ENCODE results near the gene HCLS1.
"Not testable (repeated sequence)": the region's sequence is repeated elsewhere in the genome, so short reads cannot be mapped to it uniquely, and the experiment has no call there.

HCLS1 gene

DNA sequence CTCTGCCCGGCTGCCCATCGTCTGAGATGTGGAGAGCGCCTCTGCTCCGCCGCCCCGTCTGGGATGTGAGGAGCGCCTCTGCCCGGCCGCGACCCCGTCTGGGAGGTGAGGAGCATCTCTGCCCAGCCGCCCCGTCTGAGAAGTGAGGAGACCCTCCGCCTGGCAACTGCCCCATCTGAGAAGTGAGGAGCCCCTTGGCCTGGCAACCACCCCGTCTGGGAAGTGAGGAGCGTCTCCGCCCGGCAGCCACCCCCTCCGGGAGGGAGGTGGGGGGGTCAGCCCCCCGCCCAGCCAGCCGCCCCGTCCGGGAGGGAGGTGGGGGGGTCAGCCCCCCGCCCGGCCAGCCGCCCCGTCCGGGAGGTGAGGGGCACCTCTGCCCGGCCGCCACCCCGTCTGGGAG, 28.0 kb upstream of the HCLS1 start:
- H3K4me1 ChIP-seq (ENCODE audit: control insufficient read depth, insufficient read depth, low read length, unreplicated experiment); H3K27ac ChIP-seq (ENCODE audit: low read depth, low read length); H2AFZ ChIP-seq (ENCODE audit: low read length, unreplicated experiment); H3K27me3 ChIP-seq (ENCODE audit: insufficient read depth, low read length); H3K79me2 ChIP-seq (ENCODE audit: control insufficient read depth, insufficient read depth, low read length, unreplicated experiment); H3K4me3 ChIP-seq (ENCODE audit: low read depth, low read length): not testable (repeated sequence)
- H3K36me3 ChIP-seq (ENCODE audit: insufficient read depth, low read length), result peaks cover 58% of the 10 kb centered on the region

DNA sequence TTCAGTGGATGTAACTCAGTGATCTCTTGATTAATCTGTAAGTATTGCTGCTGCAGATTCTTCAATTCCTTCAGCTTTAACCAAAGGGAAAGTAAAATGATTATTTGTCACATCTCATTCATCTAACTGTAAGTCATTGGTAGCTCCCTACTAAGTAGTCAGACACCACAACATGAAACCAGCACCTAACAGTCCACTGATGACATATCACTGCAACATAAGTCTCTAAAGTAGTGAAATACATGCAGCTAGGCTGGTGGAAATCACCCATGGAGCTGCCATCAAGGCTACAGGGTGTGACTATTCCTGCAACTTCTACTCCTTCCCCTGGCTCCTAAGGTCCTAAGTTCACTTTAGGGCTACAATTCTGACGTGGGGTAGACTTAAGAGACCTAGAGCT, 21.1 kb upstream of the HCLS1 start:
- H2AFZ ChIP-seq (ENCODE audit: low read length, unreplicated experiment), result no peak overlapping the region
- no peaks in the 10 kb centered on the region for H3K4me1 ChIP-seq (ENCODE audit: control insufficient read depth, insufficient read depth, low read length, unreplicated experiment)
- H3K27ac ChIP-seq (ENCODE audit: low read depth, low read length), result no peak overlapping the region
- peaks cover 60% of the 10 kb centered on the region for H3K36me3 ChIP-seq (ENCODE audit: insufficient read depth, low read length)
- no peak overlapping the region for H3K4me3 ChIP-seq (ENCODE audit: low read depth, low read length)
- no peaks in the 10 kb centered on the region for H3K27me3 ChIP-seq (ENCODE audit: insufficient read depth, low read length)
- peaks cover 3% of the 10 kb centered on the region for H3K79me2 ChIP-seq (ENCODE audit: control insufficient read depth, insufficient read depth, low read length, unreplicated experiment)

DNA sequence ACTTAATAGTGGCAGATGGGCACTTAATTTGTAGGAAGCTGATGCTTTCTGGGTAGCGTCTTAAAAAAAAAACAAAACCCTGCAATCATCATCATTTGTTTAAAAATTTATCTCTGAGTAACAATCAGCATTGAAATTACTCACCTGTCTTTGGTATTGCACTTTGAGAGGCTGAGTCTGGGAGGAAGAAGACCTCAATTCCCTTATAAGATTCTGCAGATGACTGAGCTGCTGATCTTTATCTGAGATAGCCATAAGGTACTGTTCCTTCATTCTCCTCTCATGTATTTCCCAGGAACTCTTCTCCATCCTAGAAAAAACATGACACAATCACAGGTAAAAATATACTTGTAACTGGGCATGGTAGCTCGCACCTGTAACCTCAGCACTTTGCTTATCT, 16.4 kb upstream of the HCLS1 start:
- H3K79me2 ChIP-seq (ENCODE audit: control insufficient read depth, insufficient read depth, low read length, unreplicated experiment), result no peaks in the 10 kb centered on the region
- peaks cover 43% of the 10 kb centered on the region for H3K36me3 ChIP-seq (ENCODE audit: insufficient read depth, low read length)
- no peaks in the 10 kb centered on the region for H3K27me3 ChIP-seq (ENCODE audit: insufficient read depth, low read length)
- H3K4me1 ChIP-seq (ENCODE audit: control insufficient read depth, insufficient read depth, low read length, unreplicated experiment), result no peaks in the 10 kb centered on the region
- no peak overlapping the region for H2AFZ ChIP-seq (ENCODE audit: low read length, unreplicated experiment)
- H3K4me3 ChIP-seq (ENCODE audit: low read depth, low read length), result no peak overlapping the region
- no peak overlapping the region for H3K27ac ChIP-seq (ENCODE audit: low read depth, low read length)

DNA sequence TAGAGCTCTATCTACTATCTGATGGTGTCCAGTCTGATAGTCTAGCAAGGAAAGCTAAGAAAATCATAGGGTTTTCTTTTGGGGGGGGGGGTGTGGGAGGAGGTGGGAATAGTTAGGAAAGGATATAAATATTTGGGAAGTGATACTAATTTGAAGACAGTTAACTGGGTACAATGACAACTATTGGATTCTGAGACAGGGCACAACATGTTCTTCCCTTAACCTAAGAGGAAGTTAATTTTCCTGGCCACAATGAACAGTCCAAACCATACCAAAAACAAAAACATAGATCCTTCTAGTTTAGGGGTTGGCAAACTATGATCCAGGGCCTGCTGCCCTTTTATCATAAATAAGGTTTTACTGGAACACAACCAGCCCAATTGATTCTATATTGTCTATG, 10.0 kb upstream of the HCLS1 start:
- Histone ChIP-seq H2AFZ (ENCODE audit: low read length, unreplicated experiment) (no peak overlapping the region), H3K4me1 (ENCODE audit: control insufficient read depth, insufficient read depth, low read length, unreplicated experiment) (no peaks in the 10 kb centered on the region), H3K27me3 (ENCODE audit: insufficient read depth, low read length) (no peaks in the 10 kb centered on the region), H3K36me3 (ENCODE audit: insufficient read depth, low read length) (peaks cover 56% of the 10 kb centered on the region), H3K4me3 (ENCODE audit: low read depth, low read length) (no peak overlapping the region), H3K27ac (ENCODE audit: low read depth, low read length) (no peak overlapping the region), H3K79me2 (ENCODE audit: control insufficient read depth, insufficient read depth, low read length, unreplicated experiment) (no peaks in the 10 kb centered on the region)

DNA sequence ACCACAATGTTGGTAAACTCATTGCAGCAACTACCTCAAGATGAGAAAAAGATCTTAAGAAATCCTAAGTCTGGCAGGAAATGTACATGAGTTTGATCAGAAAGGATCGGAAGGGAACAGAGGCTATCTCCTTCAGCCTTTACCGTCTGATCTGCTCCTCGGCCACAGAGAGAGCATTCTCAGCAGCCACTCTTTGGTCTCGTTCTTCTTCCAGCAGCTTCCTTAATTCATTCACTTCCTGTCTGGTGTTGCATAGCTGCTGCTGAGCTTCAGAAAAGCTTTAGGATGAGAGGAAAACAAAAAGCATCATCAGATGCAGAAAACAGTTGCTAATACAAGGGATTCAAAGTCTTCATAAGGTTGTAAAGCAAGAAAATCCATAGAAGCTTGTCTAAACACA, 6.6 kb upstream of the HCLS1 start:
- Histone ChIP-seq H2AFZ (ENCODE audit: low read length, unreplicated experiment) (no peak overlapping the region), H3K4me3 (ENCODE audit: low read depth, low read length) (no peak overlapping the region), H3K4me1 (ENCODE audit: control insufficient read depth, insufficient read depth, low read length, unreplicated experiment) (no peaks in the 10 kb centered on the region), H3K27me3 (ENCODE audit: insufficient read depth, low read length) (no peaks in the 10 kb centered on the region), H3K79me2 (ENCODE audit: control insufficient read depth, insufficient read depth, low read length, unreplicated experiment) (no peaks in the 10 kb centered on the region), H3K36me3 (ENCODE audit: insufficient read depth, low read length) (peaks cover 62% of the 10 kb centered on the region), H3K27ac (ENCODE audit: low read depth, low read length) (no peak overlapping the region)

DNA sequence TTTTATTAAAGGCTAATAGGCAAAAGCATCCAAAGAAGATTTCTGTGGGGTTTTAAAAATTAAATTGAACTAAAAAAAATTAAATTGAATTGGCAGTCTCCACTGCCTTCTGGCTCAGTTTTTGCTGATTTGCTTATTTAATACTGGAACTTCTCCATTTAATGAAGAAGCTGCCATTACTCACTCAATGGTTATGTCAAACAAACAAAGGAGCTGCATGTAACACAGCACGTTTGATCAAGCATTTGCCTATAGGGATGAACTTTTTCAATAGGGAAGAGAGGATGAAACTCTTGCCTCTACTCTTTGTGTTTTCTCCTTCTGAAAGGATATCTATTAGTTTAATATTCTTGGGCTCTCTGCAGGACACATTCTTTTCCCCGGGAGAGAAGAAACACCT, 4.8 kb upstream of the HCLS1 start:
- H3K4me1 ChIP-seq (ENCODE audit: control insufficient read depth, insufficient read depth, low read length, unreplicated experiment), result peaks cover 6% of the 10 kb centered on the region
- no peaks in the 10 kb centered on the region for H3K79me2 ChIP-seq (ENCODE audit: control insufficient read depth, insufficient read depth, low read length, unreplicated experiment)
- H3K27ac ChIP-seq (ENCODE audit: low read depth, low read length), result no peak overlapping the region
- no peaks in the 10 kb centered on the region for H3K27me3 ChIP-seq (ENCODE audit: insufficient read depth, low read length)
- no peak overlapping the region for H2AFZ ChIP-seq (ENCODE audit: low read length, unreplicated experiment)
- H3K36me3 ChIP-seq (ENCODE audit: insufficient read depth, low read length), result peaks cover 56% of the 10 kb centered on the region
- H3K4me3 ChIP-seq (ENCODE audit: low read depth, low read length), result no peak overlapping the region

DNA sequence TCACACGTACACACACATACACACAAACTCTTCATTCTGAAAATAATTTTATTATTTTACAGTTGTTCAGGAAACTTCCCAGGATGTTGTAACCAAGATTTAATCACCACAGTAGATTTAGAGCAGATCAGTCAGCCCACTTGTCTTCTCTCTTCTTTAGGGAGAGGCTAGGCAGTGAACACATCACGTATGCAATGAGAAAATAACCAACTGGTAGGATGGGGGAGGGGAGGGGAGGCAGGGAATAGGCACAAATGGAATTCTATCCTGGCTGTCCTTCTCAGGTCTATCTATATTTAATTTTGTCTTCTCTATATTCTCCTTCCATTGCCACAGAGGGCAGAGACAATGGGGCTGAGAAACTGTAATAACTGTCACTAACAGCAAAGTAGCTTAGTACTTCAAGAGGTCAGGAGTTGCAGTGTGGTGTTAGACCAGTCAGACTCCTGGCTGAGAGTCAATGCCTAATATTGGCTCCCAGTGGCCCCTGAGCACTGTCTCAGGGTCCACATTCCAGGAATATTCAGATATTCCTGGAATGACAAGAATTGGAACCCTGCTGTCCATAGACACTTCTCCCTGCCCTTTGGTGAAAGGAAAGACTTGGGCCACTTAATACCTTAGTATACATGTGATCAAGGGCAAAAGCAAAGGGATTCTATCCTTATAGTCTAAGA, 2.6 kb upstream of the HCLS1 start:
- no peaks in the 10 kb centered on the region for H3K27me3 ChIP-seq (ENCODE audit: insufficient read depth, low read length)

DNA sequence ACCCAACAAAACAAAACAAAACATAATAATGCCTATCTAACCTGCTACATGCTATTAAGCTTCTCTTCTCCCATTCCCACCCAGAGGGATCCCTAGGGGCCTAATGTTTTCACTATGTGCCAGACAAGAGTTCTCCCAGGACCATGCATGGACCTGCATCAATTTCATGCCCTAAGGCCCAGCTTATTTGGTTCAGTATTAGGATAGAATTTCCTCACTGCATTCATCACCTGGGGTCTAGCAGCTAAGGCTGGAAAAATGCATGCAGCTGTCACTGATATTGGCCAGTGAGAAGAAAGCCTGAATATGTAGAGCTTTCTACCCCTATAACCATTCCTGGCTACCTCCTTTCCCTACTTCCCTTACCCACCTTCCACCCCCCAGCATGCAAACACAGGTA, 2.0 kb upstream of the HCLS1 start:
- Histone ChIP-seq H3K79me2 (ENCODE audit: control insufficient read depth, insufficient read depth, low read length, unreplicated experiment) (no peaks in the 10 kb centered on the region), H3K27ac (ENCODE audit: low read depth, low read length) (no peak overlapping the region), H3K4me1 (ENCODE audit: control insufficient read depth, insufficient read depth, low read length, unreplicated experiment) (peaks cover 6% of the 10 kb centered on the region), H3K27me3 (ENCODE audit: insufficient read depth, low read length) (no peaks in the 10 kb centered on the region), H3K4me3 (ENCODE audit: low read depth, low read length) (no peak overlapping the region), H3K36me3 (ENCODE audit: insufficient read depth, low read length) (peaks cover 40% of the 10 kb centered on the region; the same call in 1 of the 2 replicates), H2AFZ (ENCODE audit: low read length, unreplicated experiment) (no peak overlapping the region)

More for the DNA sequence above, 2.6 kb upstream of the HCLS1 start:
- H2AFZ ChIP-seq (ENCODE audit: low read length, unreplicated experiment), result no peak overlapping the region
- no peaks in the 10 kb centered on the region for H3K79me2 ChIP-seq (ENCODE audit: control insufficient read depth, insufficient read depth, low read length, unreplicated experiment)
- H3K4me3 ChIP-seq (ENCODE audit: low read depth, low read length), result no peak overlapping the region
- H3K36me3 ChIP-seq (ENCODE audit: insufficient read depth, low read length), result peaks cover 44% of the 10 kb centered on the region; the same call in 1 of the 2 replicates
- H3K4me1 ChIP-seq (ENCODE audit: control insufficient read depth, insufficient read depth, low read length, unreplicated experiment), result peaks cover 6% of the 10 kb centered on the region
- no peak overlapping the region for H3K27ac ChIP-seq (ENCODE audit: low read depth, low read length)

DNA sequence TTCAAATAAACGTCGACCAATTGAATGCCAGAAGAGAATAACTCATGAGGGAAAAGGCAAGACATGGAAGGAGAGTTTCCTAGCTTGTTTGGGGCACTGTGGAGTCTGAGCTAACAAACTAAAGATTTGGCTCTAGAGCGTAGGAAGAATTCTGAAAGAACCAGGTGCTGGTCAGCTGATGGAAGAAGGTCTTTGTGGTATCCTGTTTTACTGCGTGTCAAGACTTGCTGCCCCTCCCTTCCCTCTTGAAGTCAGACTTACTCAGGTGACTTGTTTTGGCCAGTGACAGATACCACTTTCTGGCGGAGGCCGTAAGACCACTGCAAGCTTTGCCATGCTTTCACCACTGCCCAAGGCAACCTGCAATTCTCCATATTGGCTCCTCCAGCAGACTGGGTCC, 673 bp upstream of the HCLS1 start:
- Histone ChIP-seq H3K4me1 (ENCODE audit: control insufficient read depth, insufficient read depth, low read length, unreplicated experiment) (peaks cover 6% of the 10 kb centered on the region), H2AFZ (ENCODE audit: low read length, unreplicated experiment) (no peak overlapping the region), H3K27me3 (ENCODE audit: insufficient read depth, low read length) (no peaks in the 10 kb centered on the region), H3K36me3 (ENCODE audit: insufficient read depth, low read length) (peaks cover 27% of the 10 kb centered on the region; the same call in 1 of the 2 replicates), H3K27ac (ENCODE audit: low read depth, low read length) (no peak overlapping the region), H3K79me2 (ENCODE audit: control insufficient read depth, insufficient read depth, low read length, unreplicated experiment) (no peaks in the 10 kb centered on the region), H3K4me3 (ENCODE audit: low read depth, low read length) (no peak overlapping the region)

DNA sequence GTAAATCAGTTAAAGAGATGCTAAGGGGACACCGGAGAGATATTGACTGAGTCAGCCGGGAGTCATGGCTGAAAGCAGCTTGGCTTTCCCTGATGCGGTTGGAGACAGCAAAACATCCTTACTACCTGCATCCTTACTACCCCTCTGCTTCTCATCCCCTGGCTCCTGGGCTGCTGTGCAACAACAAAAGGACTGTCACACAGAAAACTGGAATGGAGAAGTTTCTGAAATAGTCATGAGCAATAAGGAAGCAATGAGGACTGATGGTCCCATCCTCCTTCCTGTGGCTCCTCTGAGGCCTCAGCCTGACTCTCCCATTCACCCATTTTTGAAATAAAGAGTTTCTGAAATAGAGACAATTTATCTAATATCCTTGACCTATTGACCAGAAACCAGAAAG, 1.1 kb downstream of the HCLS1 start:
- Histone ChIP-seq H3K4me1 (ENCODE audit: control insufficient read depth, insufficient read depth, low read length, unreplicated experiment) (peaks cover 6% of the 10 kb centered on the region), H3K27me3 (ENCODE audit: insufficient read depth, low read length) (no peaks in the 10 kb centered on the region), H3K79me2 (ENCODE audit: control insufficient read depth, insufficient read depth, low read length, unreplicated experiment) (no peaks in the 10 kb centered on the region), H3K36me3 (ENCODE audit: insufficient read depth, low read length) (peaks cover 10% of the 10 kb centered on the region; the same call in 1 of the 2 replicates), H3K27ac (ENCODE audit: low read depth, low read length) (no peak overlapping the region), H2AFZ (ENCODE audit: low read length, unreplicated experiment) (no peak overlapping the region), H3K4me3 (ENCODE audit: low read depth, low read length) (no peak overlapping the region)

DNA sequence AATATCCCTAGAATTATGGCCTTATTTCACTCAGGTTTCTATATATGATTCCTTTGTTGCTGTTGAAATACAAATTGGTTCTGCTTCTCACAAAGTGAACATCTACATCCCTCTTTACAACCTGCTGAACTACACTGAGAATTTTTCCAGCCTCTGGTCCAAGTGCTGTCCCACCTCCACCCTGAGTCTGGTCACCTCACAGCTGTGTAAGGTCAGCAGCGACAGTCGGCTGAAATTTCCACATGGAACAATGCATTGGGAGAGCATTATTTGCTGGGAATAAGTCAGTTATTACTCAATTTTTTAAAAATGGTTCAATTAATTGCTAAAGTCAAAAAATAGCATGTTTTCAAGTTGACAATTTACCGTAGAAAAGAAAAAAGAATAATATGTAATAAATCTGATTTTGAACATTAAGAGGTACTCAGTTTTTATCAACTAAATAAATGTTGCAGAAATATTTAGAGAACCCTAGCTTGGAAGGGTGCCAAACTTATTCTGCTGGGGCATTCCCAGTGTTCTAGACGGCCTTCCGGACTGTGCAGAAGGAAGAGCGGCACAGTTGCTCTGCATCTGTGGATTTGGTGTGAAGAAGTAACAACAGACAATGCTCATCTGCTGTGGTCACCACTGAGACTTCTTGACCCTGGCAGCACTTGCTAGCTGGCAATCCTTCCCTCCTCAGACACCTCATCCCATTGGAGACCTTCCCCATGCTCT, 1.8 kb downstream of the HCLS1 start:
- Histone ChIP-seq H3K79me2 (ENCODE audit: control insufficient read depth, insufficient read depth, low read length, unreplicated experiment) (no peaks in the 10 kb centered on the region), H3K36me3 (ENCODE audit: insufficient read depth, low read length) (peaks cover 7% of the 10 kb centered on the region; the same call in 1 of the 2 replicates), H3K27ac (ENCODE audit: low read depth, low read length) (no peak overlapping the region), H3K4me3 (ENCODE audit: low read depth, low read length) (no peak overlapping the region), H2AFZ (ENCODE audit: low read length, unreplicated experiment) (no peak overlapping the region), H3K4me1 (ENCODE audit: control insufficient read depth, insufficient read depth, low read length, unreplicated experiment) (peaks cover 6% of the 10 kb centered on the region), H3K27me3 (ENCODE audit: insufficient read depth, low read length) (no peaks in the 10 kb centered on the region)

All from ACC112 (cell line).